Panc1 (cell line): ENCODE data around the gene TSKS. TPM values are rescaled to one million over a fixed set of nuclear protein-coding genes. Genes with fewer than 3 reads are reported as not detected.

Experiments used
- ATAC-seq: fragments of 200-7000 bp; cut with Tn5 transposase; 2 replicates; pipeline ENCODE4 v1.9.1; 2020; ENCODE audit warnings: mild to moderate bottlenecking, moderate library complexity
- BruUV-seq: library from RNA; stranded (reverse); fragments of 400-500 nt; replicated peaks from 2 replicates; lab custom pipeline; 2021; lab: Mats Ljungman, UMichigan
- CTCF ChIA-PET: fragments of 300-600 bp; sonication (Branson Sonifier 250); formaldehyde crosslinking; loops from one replicate; lab custom pipeline; 2022; ENCODE audit warnings: antibody characterized with exemption; lab: Charles Lee
- POLR2A ChIA-PET: fragments of 300-600 bp; sonication (Branson Sonifier 250); formaldehyde crosslinking; loops from one replicate; lab custom pipeline; 2022; ENCODE audit warnings: antibody characterized with exemption; lab: Charles Lee
- DNase-seq: peaks from one replicate; pipeline ENCODE4 v3.0.0-alpha.2; 2010; ENCODE audit warnings: low read depth, low spot score
- H3K27ac ChIP-seq: 2 replicates; pipeline ENCODE4 v1.5.1; 2011; ENCODE audit warnings: mild to moderate bottlenecking, low read length, inconsistent platforms
- H3K27me3 ChIP-seq: fragments of 200-500 bp; sonication (Bioruptor generic); 2 replicates; pipeline ENCODE4 v1.6.0; 2014; ENCODE audit warnings: low read length, inconsistent platforms; ENCODE audit not compliant: control insufficient read depth, insufficient read depth
- H3K36me3 ChIP-seq: fragments of 200-500 bp; sonication (Bioruptor generic); 2 replicates; pipeline ENCODE4 v1.5.1; 2014; ENCODE audit warnings: inconsistent platforms, mild to moderate bottlenecking, low read length, moderate library complexity; ENCODE audit not compliant: control insufficient read depth, insufficient read depth
- H3K4me1 ChIP-seq: 2 replicates; pipeline ENCODE4 v1.5.1; 2011; ENCODE audit warnings: inconsistent platforms, mild to moderate bottlenecking, low read length, moderate library complexity; ENCODE audit not compliant: control insufficient read depth, insufficient read depth
- H3K4me3 ChIP-seq, 2 experiments: 2 replicates each; pipeline ENCODE4 v1.5.1; 2011 to 2012; ENCODE audit warnings: low read depth in 2 of 2, low read length in 2 of 2, mild to moderate bottlenecking in 2 of 2, inconsistent platforms in 1 of 2, moderate library complexity in 1 of 2
- H3K9me3 ChIP-seq: fragments of 200-500 bp; sonication (Bioruptor generic); 2 replicates; pipeline ENCODE4 v1.5.1; 2014; ENCODE audit warnings: low read depth, mild to moderate bottlenecking, inconsistent platforms, low read length, moderate library complexity; ENCODE audit not compliant: control insufficient read depth, insufficient read depth
- POLR2AphosphoS5 ChIP-seq: IDR thresholded peaks from 2 replicates; pipeline ENCODE4 v1.6.1; 2012; ENCODE audit warnings: mild to moderate bottlenecking, low read depth, low read length, moderate library complexity
- SIN3A ChIP-seq: IDR thresholded peaks from 2 replicates; pipeline ENCODE4 v1.6.1; 2012; ENCODE audit warnings: low read depth, mild to moderate bottlenecking, low read length, moderate library complexity, borderline replicate concordance; ENCODE audit not compliant: insufficient read depth
- TCF7L2 ChIP-seq: IDR thresholded peaks from 2 replicates; pipeline ENCODE4 v1.6.1; 2011; ENCODE audit warnings: mild to moderate bottlenecking, low read depth, low read length, inconsistent platforms
- in situ Hi-C: cut with HindIII; loops from 2 replicates; pipeline ENCODE4 v1.10.0; 2016; ENCODE audit warnings: low sequenced_read_pairs, low pct_unique_long_range_greater_than_20kb
- intact Hi-C: fragments of 100-400 bp; cut with micrococcal nuclease; formaldehyde crosslinking; loops from one replicate; pipeline ENCODE4 v1.10.0; 2022; ENCODE audit not compliant: unreplicated experiment
- total RNA-seq: library from RNA; stranded (reverse); gene quantifications from one replicate; pipeline ENCODE4 v1.2.1, GENCODE V29; 2021; ENCODE audit not compliant: unreplicated experiment
- TF ChIP-seq, protein P1 (sequence below): fragments of 450-650 bp; IDR thresholded peaks from 2 replicates; pipeline ENCODE4 v1.5.1; 2017; ENCODE audit warnings: mild to moderate bottlenecking
- TF ChIP-seq, protein P2 (sequence below), 2 experiments: IDR thresholded peaks; 2 replicates each; pipeline ENCODE4 v1.6.1; 2011 to 2012; ENCODE audit warnings: low read depth in 2 of 2, control low read depth in 1 of 2, low read length in 1 of 2, mild to moderate bottlenecking in 1 of 2, moderate library complexity in 1 of 2; ENCODE audit not compliant: insufficient read depth in 1 of 2

TSKS gene
- total RNA-seq, 1 experiment from 2014 or later, result not detected

DNA sequence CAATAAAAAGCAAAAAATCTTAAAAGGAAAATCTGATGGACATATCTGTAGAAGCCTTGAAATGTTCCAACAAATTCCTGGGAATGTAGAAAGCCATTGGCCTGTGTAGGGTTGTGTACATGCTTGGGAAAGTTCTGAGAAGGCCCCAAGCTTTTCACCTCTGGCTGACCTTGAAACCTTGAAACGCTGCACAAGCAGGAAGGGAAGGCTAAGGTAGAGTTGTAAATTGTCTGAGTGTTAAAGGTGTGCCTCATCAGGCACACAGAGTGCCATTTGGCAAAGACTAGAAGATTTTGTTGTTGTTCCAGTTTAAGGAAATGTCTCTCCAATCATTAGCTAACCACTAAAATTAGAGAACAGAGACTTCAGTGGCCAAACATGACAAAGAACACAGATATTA lies 10.4 kb downstream of the TSKS start:
- no peaks in the 10 kb centered on the region for H3K27me3 ChIP-seq
- no peaks in the 10 kb centered on the region for H3K4me1 ChIP-seq
- no peaks in the 10 kb centered on the region for H3K36me3 ChIP-seq
- BruUV-seq, result no TSS peak
- ChIA-PET POLR2A (no interaction called here), CTCF (no interaction called here)
- H3K9me3 ChIP-seq, result no peaks in the 10 kb centered on the region
- no peak overlapping the region for H3K27ac ChIP-seq
- intact Hi-C loops, result no loop called here
- H3K4me3 ChIP-seq, result no peak overlapping the region
- ATAC-seq, result no peak
- DNase-seq, result no peak
- in situ Hi-C loops, result no loop called here
- TF ChIP-seq POLR2AphosphoS5, result no peak
- no peak for TF ChIP-seq TCF7L2
- no peak for TF ChIP-seq SIN3A
- TF ChIP-seq, protein P1, sequence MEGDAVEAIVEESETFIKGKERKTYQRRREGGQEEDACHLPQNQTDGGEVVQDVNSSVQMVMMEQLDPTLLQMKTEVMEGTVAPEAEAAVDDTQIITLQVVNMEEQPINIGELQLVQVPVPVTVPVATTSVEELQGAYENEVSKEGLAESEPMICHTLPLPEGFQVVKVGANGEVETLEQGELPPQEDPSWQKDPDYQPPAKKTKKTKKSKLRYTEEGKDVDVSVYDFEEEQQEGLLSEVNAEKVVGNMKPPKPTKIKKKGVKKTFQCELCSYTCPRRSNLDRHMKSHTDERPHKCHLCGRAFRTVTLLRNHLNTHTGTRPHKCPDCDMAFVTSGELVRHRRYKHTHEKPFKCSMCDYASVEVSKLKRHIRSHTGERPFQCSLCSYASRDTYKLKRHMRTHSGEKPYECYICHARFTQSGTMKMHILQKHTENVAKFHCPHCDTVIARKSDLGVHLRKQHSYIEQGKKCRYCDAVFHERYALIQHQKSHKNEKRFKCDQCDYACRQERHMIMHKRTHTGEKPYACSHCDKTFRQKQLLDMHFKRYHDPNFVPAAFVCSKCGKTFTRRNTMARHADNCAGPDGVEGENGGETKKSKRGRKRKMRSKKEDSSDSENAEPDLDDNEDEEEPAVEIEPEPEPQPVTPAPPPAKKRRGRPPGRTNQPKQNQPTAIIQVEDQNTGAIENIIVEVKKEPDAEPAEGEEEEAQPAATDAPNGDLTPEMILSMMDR, result no peak
- TF ChIP-seq, protein P2, sequence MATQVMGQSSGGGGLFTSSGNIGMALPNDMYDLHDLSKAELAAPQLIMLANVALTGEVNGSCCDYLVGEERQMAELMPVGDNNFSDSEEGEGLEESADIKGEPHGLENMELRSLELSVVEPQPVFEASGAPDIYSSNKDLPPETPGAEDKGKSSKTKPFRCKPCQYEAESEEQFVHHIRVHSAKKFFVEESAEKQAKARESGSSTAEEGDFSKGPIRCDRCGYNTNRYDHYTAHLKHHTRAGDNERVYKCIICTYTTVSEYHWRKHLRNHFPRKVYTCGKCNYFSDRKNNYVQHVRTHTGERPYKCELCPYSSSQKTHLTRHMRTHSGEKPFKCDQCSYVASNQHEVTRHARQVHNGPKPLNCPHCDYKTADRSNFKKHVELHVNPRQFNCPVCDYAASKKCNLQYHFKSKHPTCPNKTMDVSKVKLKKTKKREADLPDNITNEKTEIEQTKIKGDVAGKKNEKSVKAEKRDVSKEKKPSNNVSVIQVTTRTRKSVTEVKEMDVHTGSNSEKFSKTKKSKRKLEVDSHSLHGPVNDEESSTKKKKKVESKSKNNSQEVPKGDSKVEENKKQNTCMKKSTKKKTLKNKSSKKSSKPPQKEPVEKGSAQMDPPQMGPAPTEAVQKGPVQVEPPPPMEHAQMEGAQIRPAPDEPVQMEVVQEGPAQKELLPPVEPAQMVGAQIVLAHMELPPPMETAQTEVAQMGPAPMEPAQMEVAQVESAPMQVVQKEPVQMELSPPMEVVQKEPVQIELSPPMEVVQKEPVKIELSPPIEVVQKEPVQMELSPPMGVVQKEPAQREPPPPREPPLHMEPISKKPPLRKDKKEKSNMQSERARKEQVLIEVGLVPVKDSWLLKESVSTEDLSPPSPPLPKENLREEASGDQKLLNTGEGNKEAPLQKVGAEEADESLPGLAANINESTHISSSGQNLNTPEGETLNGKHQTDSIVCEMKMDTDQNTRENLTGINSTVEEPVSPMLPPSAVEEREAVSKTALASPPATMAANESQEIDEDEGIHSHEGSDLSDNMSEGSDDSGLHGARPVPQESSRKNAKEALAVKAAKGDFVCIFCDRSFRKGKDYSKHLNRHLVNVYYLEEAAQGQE (IDR thresholded peaks at IDR 0.05; ENCODE audit: insufficient read depth in 1 of 2, low read depth in 2 of 2, low read length in 1 of 2), result no peak

DNA sequence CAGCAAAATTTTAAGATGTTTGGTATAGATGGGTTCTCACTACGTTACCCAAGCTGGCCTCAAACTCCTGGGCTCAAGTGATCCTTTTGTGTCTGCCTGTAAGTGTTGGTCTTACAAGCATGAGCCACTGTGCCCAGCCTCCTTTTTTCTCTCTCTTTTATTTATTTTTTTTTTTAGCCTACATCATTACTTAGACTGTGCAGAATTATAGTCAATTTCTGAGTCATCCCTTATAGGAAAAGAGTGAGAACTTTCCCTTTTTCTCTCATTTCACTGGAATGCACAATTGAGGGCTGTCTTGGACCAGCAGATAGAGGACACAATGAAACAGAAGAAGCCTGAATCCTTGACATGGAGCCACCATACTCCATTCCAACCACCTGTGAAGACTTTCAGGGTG lies 13.3 kb downstream of the TSKS start:
- no TSS peak for BruUV-seq
- no peak overlapping the region for H3K4me3 ChIP-seq
- H3K27ac ChIP-seq, result no peak overlapping the region
- ChIA-PET CTCF (interaction anchor here (0.5 kb wide), 1 partner anchor 25 kb away, joined by 3 read pairs; no protein-coding TSS in a partner anchor), POLR2A (no interaction called here)
- in situ Hi-C loops (no loop called here), intact Hi-C loops (no loop called here)
- no peaks in the 10 kb centered on the region for H3K36me3 ChIP-seq
- DNase-seq, result no peak
- H3K4me1 ChIP-seq, result no peaks in the 10 kb centered on the region
- ATAC-seq, result no peak
- no peaks in the 10 kb centered on the region for H3K27me3 ChIP-seq
- no peaks in the 10 kb centered on the region for H3K9me3 ChIP-seq
- TF ChIP-seq SIN3A (no peak), POLR2AphosphoS5 (no peak), TCF7L2 (no peak)
- TF ChIP-seq, protein P2 (IDR thresholded peaks at IDR 0.05; ENCODE audit: insufficient read depth in 1 of 2, low read depth in 2 of 2, low read length in 1 of 2), result no peak
- TF ChIP-seq, protein P1, result no peak
